SK-N-SH (cell line): ENCODE data around the gene DYNLRB1. TPM values are rescaled to one million over a fixed set of nuclear protein-coding genes. Genes with fewer than 3 reads are reported as not detected.

Source experiments
- CTCF ChIA-PET: fragments of 300-600, 350-600 bp; formaldehyde crosslinking; extraction: SDS; loops from one replicate; lab custom pipeline; 2021; lab: Yijun Ruan, JAX
- POLR2A ChIA-PET: fragments of 350-600 bp; sonication (Branson Sonifier 250); formaldehyde crosslinking; extraction: SDS; loops from one replicate; lab custom pipeline; 2020; ENCODE audit warnings: antibody characterized with exemption, inconsistent platforms; lab: Yijun Ruan, JAX
- DNase-seq: peaks from one replicate; pipeline ENCODE4 v3.0.0; 2012
- H2AFZ ChIP-seq: fragments of 200-600 bp; sonication (generic); 2 replicates; pipeline ENCODE4 v1.8.1; 2016; ENCODE audit warnings: antibody characterized with exemption, mild to moderate bottlenecking, low read depth
- H3F3A ChIP-seq: fragments of 200-600 bp; sonication (generic); replicated peaks from 2 replicates; pipeline ENCODE3; 2016; ENCODE audit warnings: antibody characterized with exemption, mild to moderate bottlenecking; ENCODE audit not compliant: insufficient read depth
- H3K27ac ChIP-seq, 2 experiments: fragments of 200-500 bp in 1 of 2; fragments of 200-600 bp in 1 of 2; sonication (Bioruptor generic) in 1 of 2; sonication (generic), shearing (Covaris generic) in 1 of 2; 2 replicates each; pipeline versions ENCODE4 v1.5.1 to v1.6.1; 2014 to 2016; ENCODE audit warnings: low read depth in 2 of 2, inconsistent platforms in 1 of 2, low read length in 1 of 2, mild to moderate bottlenecking in 1 of 2, mixed read lengths in 1 of 2
- H3K27me3 ChIP-seq: fragments of 200-600 bp; sonication (generic), shearing (Covaris generic); 2 replicates; pipeline ENCODE4 v1.6.1; 2016; ENCODE audit warnings: mixed run types; ENCODE audit not compliant: insufficient read depth
- H3K36me3 ChIP-seq, 2 experiments: fragments of 200-500 bp in 1 of 2; fragments of 200-600 bp in 1 of 2; sonication (Bioruptor generic) in 1 of 2; sonication (generic) in 1 of 2; replicated peaks in 1 of 2; 2 replicates each; pipeline versions ENCODE3 to v1.5.1; 2014 to 2016; ENCODE audit warnings: low read length in 1 of 2, mild to moderate bottlenecking in 1 of 2; ENCODE audit not compliant: insufficient read depth in 2 of 2, control insufficient read depth in 1 of 2
- H3K4me1 ChIP-seq, 2 experiments: fragments of 200-500 bp in 1 of 2; fragments of 200-600 bp in 1 of 2; sonication (Bioruptor generic) in 1 of 2; sonication (generic), shearing (Covaris generic) in 1 of 2; 2 replicates each; pipeline versions ENCODE4 v1.5.1 to v1.6.1; 2014 to 2016; ENCODE audit warnings: low read depth in 1 of 2, low read length in 1 of 2, mixed run types in 1 of 2; ENCODE audit not compliant: insufficient read depth in 2 of 2, control insufficient read depth in 1 of 2
- H3K4me2 ChIP-seq: fragments of 200-600 bp; sonication (generic), shearing (Covaris generic); 2 replicates; pipeline ENCODE4 v1.6.1; 2017; ENCODE audit warnings: mixed run types
- H3K4me3 ChIP-seq, 2 experiments: fragments of 200-500 bp in 1 of 2; fragments of 200-600 bp in 1 of 2; sonication (Bioruptor generic) in 1 of 2; sonication (generic), shearing (Covaris generic) in 1 of 2; 2 replicates each; pipeline versions ENCODE4 v1.5.1 to v1.8.1; 2014 to 2016; ENCODE audit warnings: low read depth in 2 of 2, inconsistent platforms in 1 of 2, low read length in 1 of 2, mild to moderate bottlenecking in 1 of 2, mixed read lengths in 1 of 2, moderate library complexity in 1 of 2
- H3K79me2 ChIP-seq: fragments of 200-600 bp; sonication (generic); 2 replicates; pipeline ENCODE4 v1.8.1; 2017; ENCODE audit warnings: mild to moderate bottlenecking; ENCODE audit not compliant: insufficient read depth
- H3K9ac ChIP-seq: fragments of 200-600 bp; sonication (generic); 2 replicates; pipeline ENCODE4 v1.6.1; 2017; ENCODE audit warnings: mixed run types
- H3K9me2 ChIP-seq: fragments of 200-600 bp; sonication (generic); 2 replicates; pipeline ENCODE4 v1.6.1; 2017; ENCODE audit warnings: mixed run types
- H3K9me3 ChIP-seq: fragments of 200-600 bp; sonication (generic); 2 replicates; pipeline ENCODE4 v1.6.1; 2017; ENCODE audit warnings: mixed run types, mild to moderate bottlenecking, moderate library complexity
- H4K20me1 ChIP-seq: fragments of 200-600 bp; sonication (generic); 2 replicates; pipeline ENCODE4 v1.6.1; 2017; ENCODE audit warnings: mild to moderate bottlenecking, mixed run types; ENCODE audit not compliant: insufficient read depth
- CHD2 ChIP-seq: fragments of 150-350 bp; IDR thresholded peaks from 2 replicates; pipeline ENCODE4 v1.6.1; 2018; ENCODE audit warnings: low read length; ENCODE audit not compliant: partially characterized antibody
- EZH2phosphoT487 ChIP-seq: fragments of 200-600 bp; sonication (generic); IDR thresholded peaks from 2 replicates; pipeline ENCODE4 v1.6.1; 2017; ENCODE audit warnings: low read depth, mixed run types, mild to moderate bottlenecking, antibody characterized with exemption, moderate library complexity, borderline replicate concordance
- FOXM1 ChIP-seq: IDR thresholded peaks from 2 replicates; pipeline ENCODE4 v1.4.0; 2012; ENCODE audit warnings: low read depth, mild to moderate bottlenecking
- GABPA ChIP-seq: IDR thresholded peaks from 2 replicates; pipeline ENCODE4 v1.4.0; 2012; ENCODE audit warnings: low read depth, mild to moderate bottlenecking
- GATA2 ChIP-seq: sonication (generic); formaldehyde crosslinking; IDR thresholded peaks from 2 replicates; pipeline ENCODE4 v1.5.0; 2020; ENCODE audit warnings: mild to moderate bottlenecking, missing genetic modification reagents
- JUND ChIP-seq: IDR thresholded peaks from 2 replicates; pipeline ENCODE4 v1.4.0; 2012
- MEF2A ChIP-seq: IDR thresholded peaks from 2 replicates; pipeline ENCODE4 v1.4.0; 2012; ENCODE audit warnings: low read depth, borderline replicate concordance
- MXI1 ChIP-seq: IDR thresholded peaks from 2 replicates; pipeline ENCODE4 v1.6.1; 2012; ENCODE audit warnings: mild to moderate bottlenecking, low read depth, low read length, improper control_type of control experiment
- NFIC ChIP-seq: IDR thresholded peaks from 2 replicates; pipeline ENCODE4 v1.4.0; 2012; ENCODE audit warnings: borderline replicate concordance
- RCOR1 ChIP-seq: fragments of 150-350 bp; IDR thresholded peaks from 2 replicates; pipeline ENCODE4 v1.6.1; 2017; ENCODE audit warnings: antibody characterized with exemption, low read length
- RFX5 ChIP-seq: IDR thresholded peaks from 2 replicates; pipeline ENCODE4 v1.6.1; 2012; ENCODE audit warnings: mild to moderate bottlenecking, improper control_type of control experiment, low read length
- RXRA ChIP-seq: IDR thresholded peaks from 2 replicates; pipeline ENCODE4 v1.4.0; 2012; ENCODE audit warnings: low read depth, mild to moderate bottlenecking, borderline replicate concordance
- SIN3A ChIP-seq: IDR thresholded peaks from 2 replicates; pipeline ENCODE4 v1.6.1; 2012; ENCODE audit warnings: low read depth, mild to moderate bottlenecking, low read length, moderate library complexity, borderline replicate concordance
- SMC3 ChIP-seq: IDR thresholded peaks from 2 replicates; pipeline ENCODE4 v1.6.1; 2012; ENCODE audit warnings: low read depth, low read length, improper control_type of control experiment
- TAF1 ChIP-seq: IDR thresholded peaks from 2 replicates; pipeline ENCODE4 v1.6.1; 2012; ENCODE audit warnings: low read depth, mild to moderate bottlenecking, low read length, moderate library complexity, borderline replicate concordance
- TCF12 ChIP-seq: IDR thresholded peaks from 2 replicates; pipeline ENCODE4 v1.4.0; 2012
- TEAD4 ChIP-seq: IDR thresholded peaks from 2 replicates; pipeline ENCODE4 v1.4.0; 2012; ENCODE audit warnings: mild to moderate bottlenecking, borderline replicate concordance; ENCODE audit not compliant: insufficient read depth
- YY1 ChIP-seq: IDR thresholded peaks from 2 replicates; pipeline ENCODE4 v1.4.0; 2012; ENCODE audit warnings: low read depth, mild to moderate bottlenecking
- whole genome bisulfite sequencing: methylation state at CpG from one replicate; pipeline ENCODE4 v1.1.6; 2017; ENCODE audit warnings: low lambda C conversion rate; 5-methylcytosine and 5-hydroxymethylcytosine counted together
- polyA plus RNA-seq, 3 experiments: library from polyadenylated mRNA; depleted of rRNA; stranded (reverse); fragments of >200 nt; gene quantifications; 2 replicates each; pipeline ENCODE4 v1.2.3, GENCODE V29; 2012
- TF ChIP-seq, protein P1 (sequence below): IDR thresholded peaks from 2 replicates; pipeline ENCODE4 v1.4.0; 2012; ENCODE audit warnings: low read depth, borderline replicate concordance
- TF ChIP-seq, protein P2 (sequence below): fragments of 150-350 bp; IDR thresholded peaks from 2 replicates; pipeline ENCODE4 v1.6.1; 2016; ENCODE audit warnings: mild to moderate bottlenecking, low read depth, low read length
- TF ChIP-seq, protein P3 (sequence below): IDR thresholded peaks from 2 replicates; pipeline ENCODE4 v1.4.0; 2012; ENCODE audit warnings: low read depth
- TF ChIP-seq, protein P4 (sequence below): fragments of 150-350 bp; IDR thresholded peaks from 2 replicates; pipeline ENCODE4 v1.6.1; 2017; ENCODE audit warnings: antibody characterized with exemption, low read length, low read depth, borderline replicate concordance
- TF ChIP-seq, protein P5 (sequence below): IDR thresholded peaks from 2 replicates; pipeline ENCODE4 v1.4.0; 2012; ENCODE audit warnings: low read depth, borderline replicate concordance

DYNLRB1 gene
- polyA plus RNA-seq, 1 of the 3 experiments (the other 2 are of a cell fraction): 402 TPM

DNA sequence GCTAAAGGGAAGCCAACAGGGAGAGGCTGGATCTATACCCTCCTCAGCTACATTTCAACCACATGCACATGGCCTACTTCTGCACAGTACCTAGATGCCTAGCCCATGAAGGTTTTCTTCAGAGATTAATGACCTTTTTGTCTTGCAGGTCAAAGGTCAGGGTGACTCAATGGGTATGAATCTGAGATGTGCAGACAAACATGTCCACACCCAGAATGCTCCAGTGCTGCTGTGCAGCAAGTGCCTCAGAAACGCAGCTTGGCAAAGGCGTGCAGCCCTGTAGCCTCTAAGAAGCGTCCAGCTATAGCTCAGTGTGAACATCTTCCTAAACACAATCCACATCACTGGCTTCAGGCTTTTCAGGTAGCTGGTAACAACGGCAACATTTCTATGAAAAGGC, 66.7 kb downstream of the DYNLRB1 start:
- CTCF ChIA-PET: interaction anchor here (0.9 to 1.2 kb wide), 3 partner anchors 122 to 326 kb away, joined by 3 to 4 read pairs (median 3); no protein-coding TSS in a partner anchor
- POLR2A ChIA-PET: interaction anchor here (1.0 kb wide), 1 partner anchor 25 kb away, joined by 5 read pairs; the partner anchor contains the start of gene MAP1LC3A
- Histone ChIP-seq H3K36me3 (peaks cover 0 to 2% of the 10 kb centered on the region in 2 experiments), H3K9me2 (no peaks in the 10 kb centered on the region), H3K9ac (no peak overlapping the region), H3K27ac (no peak overlapping the region), H3F3A (no peaks in the 10 kb centered on the region), H3K27me3 (no peaks in the 10 kb centered on the region), H3K79me2 (no peaks in the 10 kb centered on the region), H2AFZ (no peak overlapping the region), H3K9me3 (no peaks in the 10 kb centered on the region), H4K20me1 (no peaks in the 10 kb centered on the region), H3K4me3 (no peak overlapping the region), H3K4me2 (no peak overlapping the region), H3K4me1 (peaks cover 0 to 15% of the 10 kb centered on the region in 2 experiments; a peak in 3 of 4 replicates)
- TF ChIP-seq FOXM1: no peak
- TF ChIP-seq EZH2phosphoT487: no peak
- no peak for TF ChIP-seq NFIC
- TF ChIP-seq TEAD4: no peak
- TF ChIP-seq, protein P1, sequence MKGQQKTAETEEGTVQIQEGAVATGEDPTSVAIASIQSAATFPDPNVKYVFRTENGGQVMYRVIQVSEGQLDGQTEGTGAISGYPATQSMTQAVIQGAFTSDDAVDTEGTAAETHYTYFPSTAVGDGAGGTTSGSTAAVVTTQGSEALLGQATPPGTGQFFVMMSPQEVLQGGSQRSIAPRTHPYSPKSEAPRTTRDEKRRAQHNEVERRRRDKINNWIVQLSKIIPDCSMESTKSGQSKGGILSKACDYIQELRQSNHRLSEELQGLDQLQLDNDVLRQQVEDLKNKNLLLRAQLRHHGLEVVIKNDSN: no peak
- TF ChIP-seq MXI1: no peak
- TF ChIP-seq TAF1: no peak
- TF ChIP-seq SIN3A: no peak
- TF ChIP-seq JUND: no peak
- no peak for TF ChIP-seq SMC3
- TF ChIP-seq MEF2A: no peak
- TF ChIP-seq GATA2 (CRISPR knock-in tag): no peak
- no peak for TF ChIP-seq CHD2
- TF ChIP-seq, protein P2, sequence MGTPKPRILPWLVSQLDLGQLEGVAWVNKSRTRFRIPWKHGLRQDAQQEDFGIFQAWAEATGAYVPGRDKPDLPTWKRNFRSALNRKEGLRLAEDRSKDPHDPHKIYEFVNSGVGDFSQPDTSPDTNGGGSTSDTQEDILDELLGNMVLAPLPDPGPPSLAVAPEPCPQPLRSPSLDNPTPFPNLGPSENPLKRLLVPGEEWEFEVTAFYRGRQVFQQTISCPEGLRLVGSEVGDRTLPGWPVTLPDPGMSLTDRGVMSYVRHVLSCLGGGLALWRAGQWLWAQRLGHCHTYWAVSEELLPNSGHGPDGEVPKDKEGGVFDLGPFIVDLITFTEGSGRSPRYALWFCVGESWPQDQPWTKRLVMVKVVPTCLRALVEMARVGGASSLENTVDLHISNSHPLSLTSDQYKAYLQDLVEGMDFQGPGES: no peak
- no peak for DNase-seq
- 84% methylated on average over 4 of the region's 4 CpGs for WGBS

DNA sequence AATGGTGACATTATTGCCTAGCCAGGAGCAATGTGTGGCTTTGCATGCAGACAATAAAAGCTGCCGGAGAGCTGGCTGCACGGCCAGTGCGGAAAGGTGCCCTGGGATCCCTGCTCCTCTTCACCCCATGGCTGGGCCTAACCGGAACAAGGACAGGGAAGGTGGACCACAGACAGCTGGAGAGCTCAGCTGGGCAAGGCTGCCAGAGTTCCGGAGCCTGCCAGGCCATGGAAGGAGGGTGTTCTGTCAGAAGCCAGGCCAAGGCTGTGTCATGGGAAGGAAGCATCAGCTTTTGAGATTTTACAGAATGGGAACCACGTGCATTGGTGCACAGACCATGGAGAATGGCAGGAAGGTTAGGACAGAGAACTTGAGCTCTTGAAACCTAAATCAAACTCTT, 67.3 kb downstream of the DYNLRB1 start:
- WGBS: 100% methylated on average over 6 of the region's 6 CpGs

More for the DNA sequence above, 67.3 kb downstream of the DYNLRB1 start:
- H4K20me1 ChIP-seq: no peaks in the 10 kb centered on the region
- no peaks in the 10 kb centered on the region for H3K27me3 ChIP-seq
- no peak overlapping the region for H3K4me2 ChIP-seq
- H3K4me1 ChIP-seq: peaks cover 0 to 15% of the 10 kb centered on the region in 2 experiments; a peak in 3 of 4 replicates
- no peaks in the 10 kb centered on the region for H3F3A ChIP-seq
- H3K9ac ChIP-seq: no peak overlapping the region
- no peaks in the 10 kb centered on the region for H3K9me3 ChIP-seq
- TF ChIP-seq RXRA: no peak
- TF ChIP-seq GABPA: no peak
- no peak for TF ChIP-seq NFIC
- TF ChIP-seq, protein P3, sequence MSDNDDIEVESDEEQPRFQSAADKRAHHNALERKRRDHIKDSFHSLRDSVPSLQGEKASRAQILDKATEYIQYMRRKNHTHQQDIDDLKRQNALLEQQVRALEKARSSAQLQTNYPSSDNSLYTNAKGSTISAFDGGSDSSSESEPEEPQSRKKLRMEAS: no peak
- no peak for TF ChIP-seq RCOR1
- TF ChIP-seq TCF12: no peak
- TF ChIP-seq RFX5: no peak
- no peak for TF ChIP-seq YY1
- TF ChIP-seq, protein P4, sequence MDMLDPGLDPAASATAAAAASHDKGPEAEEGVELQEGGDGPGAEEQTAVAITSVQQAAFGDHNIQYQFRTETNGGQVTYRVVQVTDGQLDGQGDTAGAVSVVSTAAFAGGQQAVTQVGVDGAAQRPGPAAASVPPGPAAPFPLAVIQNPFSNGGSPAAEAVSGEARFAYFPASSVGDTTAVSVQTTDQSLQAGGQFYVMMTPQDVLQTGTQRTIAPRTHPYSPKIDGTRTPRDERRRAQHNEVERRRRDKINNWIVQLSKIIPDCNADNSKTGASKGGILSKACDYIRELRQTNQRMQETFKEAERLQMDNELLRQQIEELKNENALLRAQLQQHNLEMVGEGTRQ: no peak
- TF ChIP-seq, protein P5, sequence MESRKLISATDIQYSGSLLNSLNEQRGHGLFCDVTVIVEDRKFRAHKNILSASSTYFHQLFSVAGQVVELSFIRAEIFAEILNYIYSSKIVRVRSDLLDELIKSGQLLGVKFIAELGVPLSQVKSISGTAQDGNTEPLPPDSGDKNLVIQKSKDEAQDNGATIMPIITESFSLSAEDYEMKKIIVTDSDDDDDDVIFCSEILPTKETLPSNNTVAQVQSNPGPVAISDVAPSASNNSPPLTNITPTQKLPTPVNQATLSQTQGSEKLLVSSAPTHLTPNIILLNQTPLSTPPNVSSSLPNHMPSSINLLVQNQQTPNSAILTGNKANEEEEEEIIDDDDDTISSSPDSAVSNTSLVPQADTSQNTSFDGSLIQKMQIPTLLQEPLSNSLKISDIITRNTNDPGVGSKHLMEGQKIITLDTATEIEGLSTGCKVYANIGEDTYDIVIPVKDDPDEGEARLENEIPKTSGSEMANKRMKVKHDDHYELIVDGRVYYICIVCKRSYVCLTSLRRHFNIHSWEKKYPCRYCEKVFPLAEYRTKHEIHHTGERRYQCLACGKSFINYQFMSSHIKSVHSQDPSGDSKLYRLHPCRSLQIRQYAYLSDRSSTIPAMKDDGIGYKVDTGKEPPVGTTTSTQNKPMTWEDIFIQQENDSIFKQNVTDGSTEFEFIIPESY: no peak
- no peak for TF ChIP-seq SIN3A
- no peak for TF ChIP-seq GATA2 (CRISPR knock-in tag)
- ChIA-PET CTCF (interaction anchor here (0.8 to 1.2 kb wide), 3 partner anchors 19 to 271 kb away, joined by 3 to 4 read pairs (median 4); no protein-coding TSS in a partner anchor), POLR2A (no interaction called here)
- no peaks in the 10 kb centered on the region for H3K79me2 ChIP-seq
- H3K27ac ChIP-seq: no peak overlapping the region
- no peak overlapping the region for H3K4me3 ChIP-seq
- peaks cover 0 to 2% of the 10 kb centered on the region in 2 experiments for H3K36me3 ChIP-seq
- no peak for DNase-seq
- no peaks in the 10 kb centered on the region for H3K9me2 ChIP-seq
- H2AFZ ChIP-seq: no peak overlapping the region
